NCI-H2081 treated with DMSO at 0.1 percent for 48 hours (cell line): ENCODE results near the gene SMTNL2.
"Not testable (repeated sequence)": the region's sequence is repeated elsewhere in the genome, so short reads cannot be mapped to it uniquely, and the experiment has no call there.

ENCODE experiments used
- DNase-seq: peaks from one replicate; lab custom pipeline; 2025; lab: John Stamatoyannopoulos, UW

The SMTNL2 gene

DNA sequence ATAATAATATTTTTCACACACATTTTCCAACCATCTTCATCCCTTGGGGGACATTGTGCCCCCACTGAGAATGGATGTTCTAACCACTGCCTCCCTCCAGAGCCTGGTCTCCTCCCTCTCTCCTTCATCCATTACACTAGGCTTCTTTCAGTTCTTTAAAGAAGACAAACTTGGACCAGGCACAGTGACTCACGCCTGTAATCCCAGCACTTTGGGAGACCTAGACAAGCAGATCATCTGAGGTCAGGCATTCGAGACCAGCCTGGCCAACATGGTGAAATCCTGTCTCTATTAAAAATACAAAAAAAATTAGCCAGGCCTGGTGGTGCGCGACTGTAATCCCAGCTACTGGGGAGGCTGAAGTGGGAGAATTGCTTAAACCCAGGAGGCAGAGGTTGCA is 50.6 kb downstream of the SMTNL2 start:
- DNase-seq = no peak

DNA sequence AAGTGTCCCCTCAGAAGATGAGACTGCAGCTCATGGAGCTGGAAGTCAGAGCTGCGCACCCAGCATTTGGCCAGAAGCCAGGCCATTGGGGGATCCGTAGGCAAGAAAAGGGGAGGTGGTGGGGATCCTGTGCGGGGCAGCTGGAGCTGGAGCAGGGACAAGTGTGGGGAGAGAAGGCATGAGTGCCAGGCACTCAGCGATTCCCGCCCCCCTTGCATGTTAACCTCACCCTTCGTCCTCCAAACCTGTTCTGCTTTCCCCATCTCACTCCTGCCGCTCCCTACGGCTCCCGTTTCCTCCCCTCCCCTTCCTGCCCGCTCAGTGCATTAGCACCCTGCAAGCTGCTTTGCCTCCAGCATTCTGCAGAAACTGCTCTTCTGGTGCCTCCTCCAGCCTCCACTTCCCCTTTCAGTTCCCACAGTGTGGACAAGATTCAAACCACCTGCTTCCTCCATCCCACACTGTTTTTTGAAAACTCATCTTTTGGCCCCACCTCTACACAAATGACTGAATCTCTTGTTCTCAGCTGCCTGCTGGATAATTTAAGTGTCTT is 51.6 kb downstream of the SMTNL2 start:
- no peak for DNase-seq

DNA sequence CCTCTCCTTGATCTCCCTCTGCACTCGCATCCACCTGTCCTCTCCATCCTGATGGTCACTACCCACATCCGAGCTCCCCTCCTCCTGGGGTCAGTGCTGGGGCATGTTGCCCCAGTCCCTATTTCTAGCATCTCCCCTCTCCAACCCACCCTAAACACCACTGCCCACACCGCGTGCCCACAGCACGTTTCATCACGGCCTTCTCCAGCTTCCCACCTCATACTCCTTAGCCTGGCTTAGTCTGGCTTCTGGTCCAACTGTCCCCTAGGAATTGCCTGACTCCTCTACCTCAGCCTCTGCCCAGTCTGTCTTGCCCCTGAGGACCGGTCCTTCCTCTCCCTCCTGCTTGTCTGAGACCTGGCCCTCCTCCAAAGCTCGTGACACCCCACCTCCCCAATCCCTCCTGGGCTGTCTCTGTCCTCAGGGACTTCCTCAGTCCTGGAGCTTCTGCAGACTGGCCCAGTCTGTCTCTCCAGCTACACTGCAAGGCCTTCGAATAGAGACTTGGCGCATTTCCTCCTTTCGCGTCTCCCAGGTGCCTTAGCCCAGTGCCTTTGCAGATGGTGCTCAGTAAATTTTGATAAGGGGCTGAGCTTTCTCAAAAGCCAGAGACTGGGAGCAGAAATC is 52.3 kb downstream of the SMTNL2 start:
- no peak for DNase-seq

- DNase-seq = not testable (repeated sequence)
These were observed 54.4 kb downstream of the SMTNL2 start for GRCh38 chr17:4638766-4639165.

GRCh38 chr17:4639301-4640059 is 55.2 kb downstream of the SMTNL2 start:
- not testable (repeated sequence) for DNase-seq

DNA sequence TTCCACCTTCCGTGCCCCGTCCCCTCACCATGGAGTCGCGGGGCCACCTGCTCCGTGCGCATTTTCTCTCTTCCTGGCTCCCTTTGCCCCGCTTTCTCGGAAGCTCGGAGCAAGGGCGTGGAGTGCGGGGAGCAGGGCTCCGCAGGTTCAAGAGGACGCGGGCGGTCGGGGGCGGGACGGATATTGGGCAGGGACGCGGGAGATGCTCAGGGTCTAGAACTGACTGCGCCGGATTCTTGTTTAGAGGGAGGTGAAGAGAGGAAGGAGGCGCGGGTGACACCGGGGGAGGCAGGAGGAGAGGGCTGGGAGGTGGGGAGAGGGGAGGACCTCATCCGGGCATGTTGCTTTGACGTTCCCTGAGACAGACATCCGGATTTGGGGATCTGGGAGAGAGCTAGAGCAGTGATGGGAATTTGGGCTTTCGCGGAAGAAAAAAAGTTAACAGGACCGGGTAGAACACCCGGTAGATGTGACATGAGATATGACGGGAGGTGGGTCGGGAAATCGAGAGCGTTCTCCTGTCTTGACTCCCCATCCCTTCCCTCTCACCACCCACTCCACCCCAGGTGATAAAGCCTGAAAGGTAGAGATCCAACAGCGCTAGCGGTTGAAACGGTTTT is 56.4 kb downstream of the SMTNL2 start:
- not testable (repeated sequence) for DNase-seq

DNA sequence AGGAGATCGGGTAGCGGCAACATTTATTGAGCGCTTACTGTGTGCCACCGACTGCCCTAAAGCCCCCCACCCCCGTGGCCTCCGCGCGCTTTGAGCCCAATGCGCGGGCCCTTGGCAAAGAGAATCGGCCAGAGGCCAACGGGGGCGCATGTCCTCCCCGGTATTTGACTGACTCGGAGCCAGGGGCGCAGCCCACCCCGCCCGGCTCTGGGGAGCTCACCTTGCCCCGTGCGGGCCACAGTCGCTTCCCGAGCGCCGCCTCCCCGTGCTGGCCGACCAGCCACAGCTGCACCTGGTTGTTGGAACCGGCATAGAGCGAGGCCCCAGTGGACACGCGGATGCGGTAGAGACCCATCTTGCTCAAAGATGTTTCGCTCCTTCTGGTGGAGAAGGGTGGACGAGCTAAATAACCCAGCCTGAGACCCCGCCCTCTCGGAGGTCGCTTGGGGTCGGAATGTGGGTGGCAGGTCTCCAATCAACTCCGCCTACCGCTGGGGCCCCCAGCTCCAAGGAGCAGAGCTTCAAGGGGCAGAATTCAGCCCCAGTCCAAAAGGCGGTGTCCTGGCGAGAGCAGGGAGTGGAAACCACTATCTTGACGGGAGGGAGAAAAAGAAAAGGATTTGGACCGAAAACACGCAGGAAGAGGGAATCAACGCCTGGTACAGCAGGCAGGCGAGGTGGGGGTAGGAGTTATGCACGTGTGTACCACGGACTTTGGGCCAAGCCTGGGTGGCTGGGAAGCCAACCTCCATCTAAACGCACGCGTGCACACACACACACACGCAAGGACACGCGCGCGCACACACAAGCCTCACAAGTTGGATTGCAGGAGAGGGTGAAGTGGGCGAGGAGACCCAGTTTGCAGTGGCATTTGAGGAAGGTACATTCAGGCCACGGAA is 57.2 kb downstream of the SMTNL2 start, which contains the start of gene ALOX15:
TSS of gene ALOX15 (minus strand) at position 382 of the 899 bp plus-strand sequence. CDS start at position 355, 27 bp downstream.
- DNase-seq = no peak

DNA sequence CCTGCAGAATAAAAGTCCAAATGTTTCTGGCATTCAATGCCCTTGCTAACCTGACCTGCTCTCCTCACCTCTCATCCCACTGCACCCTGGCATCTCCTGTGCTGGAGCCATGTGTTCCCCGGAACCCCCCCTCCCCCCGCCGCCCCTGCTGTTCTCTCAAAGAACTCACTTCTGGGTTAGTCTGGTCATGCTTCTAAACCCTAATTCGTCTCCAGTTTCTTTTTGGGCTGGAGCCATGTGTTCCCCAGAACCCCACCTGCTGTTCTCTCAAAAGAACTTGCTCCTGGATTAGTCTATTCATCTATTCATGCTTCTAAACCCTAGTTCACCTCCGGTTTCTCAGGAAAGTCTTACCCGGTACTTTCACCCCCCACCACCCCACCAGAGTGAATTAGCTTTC is 58.0 kb downstream of the SMTNL2 start:
- DNase-seq = no peak

GRCh38 chr17:4643676-4644075 is 59.3 kb downstream of the SMTNL2 start:
- DNase-seq = no peak

DNA sequence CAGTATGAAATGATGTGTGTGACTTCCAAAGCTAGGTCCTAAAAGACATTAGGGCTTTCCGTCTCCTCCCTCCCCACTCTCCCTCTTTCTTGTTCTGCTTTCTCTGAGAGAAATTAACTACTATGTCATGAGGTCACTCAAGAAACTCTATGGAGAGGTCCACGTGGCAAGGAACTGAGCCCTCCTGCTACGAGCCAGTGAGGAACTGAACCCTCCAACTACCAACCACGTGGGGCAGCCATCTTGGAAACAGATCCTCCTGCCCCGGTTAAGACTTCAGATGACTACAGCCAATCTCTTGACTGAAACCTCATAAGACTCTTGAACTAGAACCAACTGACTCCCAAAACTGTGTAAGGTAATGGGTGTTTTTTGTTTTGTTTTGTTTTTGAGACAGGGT is 61.3 kb downstream of the SMTNL2 start:
- no peak for DNase-seq

DNA sequence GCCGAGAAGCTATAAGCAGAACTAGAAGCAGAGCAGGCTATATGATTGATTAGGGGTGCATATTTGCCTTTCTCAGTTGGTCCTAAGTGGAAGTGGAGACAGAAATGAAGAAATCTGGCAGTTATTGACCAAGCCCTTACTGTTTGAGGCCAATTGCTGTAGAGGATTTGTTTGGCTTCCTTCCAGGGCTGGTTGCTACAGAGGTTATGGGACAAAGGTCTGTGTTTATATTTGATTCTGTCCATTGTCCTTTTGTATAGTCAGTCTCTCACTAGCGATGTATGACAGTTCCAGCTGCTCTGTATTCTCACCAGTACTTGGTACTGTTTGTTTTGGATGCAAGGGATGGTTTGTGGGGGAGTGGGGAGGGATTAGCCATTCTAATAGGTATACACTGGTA is 64.4 kb downstream of the SMTNL2 start:
- DNase-seq = peak; percentile 55

GRCh38 chr17:4652997-4653396 is 68.7 kb downstream of the SMTNL2 start:
- DNase-seq = no peak

- not testable (repeated sequence) for DNase-seq
These were observed 71.6 kb downstream of the SMTNL2 start for GRCh38 chr17:4655933-4656332.

- DNase-seq = no peak
These were observed 73.3 kb downstream of the SMTNL2 start for GRCh38 chr17:4657678-4658077.
